ENCODE data around the gene LPIN3.

Gene LPIN3

GRCh38 chr20:41356951-41357350 lies 16.3 kb downstream of the LPIN3 start:
- no peak for FAIRE-seq
- TF ChIP-seq POLR2A (IDR thresholded peaks at IDR 0.05; ENCODE audit: low read depth, low read length) (no peak), SPI1 (IDR thresholded peaks at IDR 0.05; ENCODE audit: low read depth, low read length) (no peak)
- DNase-seq (ENCODE audit: insufficient read length, low spot score), result no peak

- TF ChIP-seq SPI1 (IDR thresholded peaks at IDR 0.05; ENCODE audit: low read depth, low read length) (no peak), POU2F2 (IDR thresholded peaks at IDR 0.05; ENCODE audit: low read depth, low read length) (no peak), POLR2AphosphoS5 (IDR thresholded peaks at IDR 0.05; ENCODE audit: low read depth, low read length) (no peak), PAX5 (IDR thresholded peaks at IDR 0.05; ENCODE audit: insufficient read depth, low read length, severe bottlenecking) (no peak), POLR2A (IDR thresholded peaks at IDR 0.05; ENCODE audit: low read depth, low read length) (no peak), TAF1 (IDR thresholded peaks at IDR 0.05; ENCODE audit: low read depth, low read length) (no peak)
- FAIRE-seq, result no peak
- no peak for DNase-seq (ENCODE audit: insufficient read length, low spot score)
These were observed 17.0 kb downstream of the LPIN3 start for GRCh38 chr20:41357424-41358163.

- TF ChIP-seq PAX5 (IDR thresholded peaks at IDR 0.05; ENCODE audit: insufficient read depth, low read length, severe bottlenecking), result no peak
- no peak for TF ChIP-seq SPI1 (IDR thresholded peaks at IDR 0.05; ENCODE audit: low read depth, low read length)
- no peak for TF ChIP-seq POU2F2 (IDR thresholded peaks at IDR 0.05; ENCODE audit: low read depth, low read length)
- TF ChIP-seq POLR2AphosphoS5 (IDR thresholded peaks at IDR 0.05; ENCODE audit: low read depth, low read length), result no peak
- TF ChIP-seq POLR2A (IDR thresholded peaks at IDR 0.05; ENCODE audit: low read depth, low read length), result no peak
- TF ChIP-seq TAF1 (IDR thresholded peaks at IDR 0.05; ENCODE audit: low read depth, low read length), result no peak
- no peak for FAIRE-seq
- DNase-seq (ENCODE audit: insufficient read length, low spot score), result no peak
These were observed 17.6 kb downstream of the LPIN3 start for GRCh38 chr20:41358230-41358629.

GRCh38 chr20:41358717-41359116 lies 18.1 kb downstream of the LPIN3 start:
- no peak for DNase-seq (ENCODE audit: insufficient read length, low spot score)
- TF ChIP-seq POU2F2 (IDR thresholded peaks at IDR 0.05; ENCODE audit: low read depth, low read length) (no peak), PAX5 (IDR thresholded peaks at IDR 0.05; ENCODE audit: insufficient read depth, low read length, severe bottlenecking) (no peak), POLR2A (IDR thresholded peaks at IDR 0.05; ENCODE audit: low read depth, low read length) (no peak), TAF1 (IDR thresholded peaks at IDR 0.05; ENCODE audit: low read depth, low read length) (no peak), SPI1 (IDR thresholded peaks at IDR 0.05; ENCODE audit: low read depth, low read length) (no peak), POLR2AphosphoS5 (IDR thresholded peaks at IDR 0.05; ENCODE audit: low read depth, low read length) (no peak)
- no peak for FAIRE-seq

- no peak for DNase-seq (ENCODE audit: insufficient read length, low spot score)
- no peak for FAIRE-seq
- TF ChIP-seq TAF1 (IDR thresholded peaks at IDR 0.05; ENCODE audit: low read depth, low read length), result no peak
- TF ChIP-seq SPI1 (IDR thresholded peaks at IDR 0.05; ENCODE audit: low read depth, low read length), result no peak
- no peak for TF ChIP-seq POU2F2 (IDR thresholded peaks at IDR 0.05; ENCODE audit: low read depth, low read length)
- no peak for TF ChIP-seq POLR2AphosphoS5 (IDR thresholded peaks at IDR 0.05; ENCODE audit: low read depth, low read length)
- TF ChIP-seq POLR2A (IDR thresholded peaks at IDR 0.05; ENCODE audit: low read depth, low read length), result no peak
- no peak for TF ChIP-seq PAX5 (IDR thresholded peaks at IDR 0.05; ENCODE audit: insufficient read depth, low read length, severe bottlenecking)
These were observed 19.0 kb downstream of the LPIN3 start for GRCh38 chr20:41359541-41360011.

GRCh38 chr20:41360831-41361756 lies 20.5 kb downstream of the LPIN3 start:
- TF ChIP-seq POLR2A (IDR thresholded peaks at IDR 0.05; ENCODE audit: low read depth, low read length), result no peak
- TF ChIP-seq POLR2AphosphoS5 (IDR thresholded peaks at IDR 0.05; ENCODE audit: low read depth, low read length), result no peak
- DNase-seq (ENCODE audit: insufficient read length, low spot score), result no peak
- no peak for FAIRE-seq

GRCh38 chr20:41361757-41362747 lies 21.4 kb downstream of the LPIN3 start:
- no peak for FAIRE-seq
- TF ChIP-seq POU2F2 (IDR thresholded peaks at IDR 0.05; ENCODE audit: low read depth, low read length), result no peak
- no peak for TF ChIP-seq TAF1 (IDR thresholded peaks at IDR 0.05; ENCODE audit: low read depth, low read length)
- no peak for TF ChIP-seq POLR2AphosphoS5 (IDR thresholded peaks at IDR 0.05; ENCODE audit: low read depth, low read length)
- no peak for DNase-seq (ENCODE audit: insufficient read length, low spot score)

GRCh38 chr20:41362748-41363140 lies 22.1 kb downstream of the LPIN3 start:
- FAIRE-seq (no peak), DNase-seq (ENCODE audit: insufficient read length, low spot score) (no peak)
- TF ChIP-seq TAF1 (IDR thresholded peaks at IDR 0.05; ENCODE audit: low read depth, low read length) (no peak), POU2F2 (IDR thresholded peaks at IDR 0.05; ENCODE audit: low read depth, low read length) (no peak), PAX5 (IDR thresholded peaks at IDR 0.05; ENCODE audit: insufficient read depth, low read length, severe bottlenecking) (no peak), SPI1 (IDR thresholded peaks at IDR 0.05; ENCODE audit: low read depth, low read length) (no peak), POLR2AphosphoS5 (IDR thresholded peaks at IDR 0.05; ENCODE audit: low read depth, low read length) (no peak)

GRCh38 chr20:41363601-41364000 lies 23.0 kb downstream of the LPIN3 start:
- TF ChIP-seq POU2F2 (IDR thresholded peaks at IDR 0.05; ENCODE audit: low read depth, low read length), result no peak
- TF ChIP-seq SPI1 (IDR thresholded peaks at IDR 0.05; ENCODE audit: low read depth, low read length), result no peak
- no peak for FAIRE-seq

More at GRCh38 chr20:41363601-41364000, 23.0 kb downstream of the LPIN3 start:
- DNase-seq (ENCODE audit: insufficient read length, low spot score), result no peak
